Liver (tissue), 9 donors: ENCODE results near the gene CLIP1. TPM values are rescaled to one million over a fixed set of nuclear protein-coding genes. Genes with fewer than 3 reads are reported as not detected.
A peak's percentile ranks its signal among the peaks of the same experiment; 100 is the strongest.

Source experiments
- DNase-seq: peaks from one replicate; pipeline ENCODE4 v3.0.0-alpha.2; 2017; ENCODE audit warnings: low spot score
- H3K27ac ChIP-seq, 2 donors: one replicate each; pipeline ENCODE4 v1.7.0; 2013; ENCODE audit warnings: inconsistent platforms in 2 of 2, low read length in 2 of 2, control low read depth in 1 of 2, low read depth in 1 of 2, mild to moderate bottlenecking in 1 of 2
- H3K27me3 ChIP-seq, 4 donors: one replicate each; pipeline versions ENCODE4 v1.6.1 to v1.7.0; 2013; ENCODE audit warnings: low read length in 3 of 4, inconsistent platforms in 1 of 4, mild to moderate bottlenecking in 1 of 4, moderate library complexity in 1 of 4; ENCODE audit not compliant: control insufficient read depth in 4 of 4, insufficient read depth in 4 of 4
- H3K36me3 ChIP-seq, 4 donors: one replicate each; pipeline versions ENCODE4 v1.6.1 to v1.7.0; 2013; ENCODE audit warnings: low read length in 3 of 4, mild to moderate bottlenecking in 3 of 4, low read depth in 1 of 4, moderate library complexity in 1 of 4; ENCODE audit not compliant: control insufficient read depth in 4 of 4, insufficient read depth in 3 of 4
- H3K4me1 ChIP-seq, 4 donors: one replicate each; pipeline versions ENCODE4 v1.6.1 to v1.7.0; 2013; ENCODE audit warnings: low read length in 3 of 4, mild to moderate bottlenecking in 3 of 4, moderate library complexity in 1 of 4; ENCODE audit not compliant: control insufficient read depth in 4 of 4, insufficient read depth in 4 of 4
- H3K4me3 ChIP-seq, 3 donors: one replicate each; pipeline versions ENCODE4 v1.6.1 to v1.7.0; 2013; ENCODE audit warnings: low read length in 3 of 3, control low read depth in 1 of 3, low read depth in 1 of 3, mild to moderate bottlenecking in 1 of 3
- H3K9ac ChIP-seq, 2 donors: one replicate each; pipeline ENCODE4 v1.7.0; 2013; ENCODE audit warnings: low read length in 2 of 2, mild to moderate bottlenecking in 2 of 2, moderate library complexity in 2 of 2, control low read depth in 1 of 2, low read depth in 1 of 2
- H3K9me3 ChIP-seq, 4 donors: one replicate each; pipeline versions ENCODE4 v1.6.1 to v1.7.0; 2013; ENCODE audit warnings: low read length in 3 of 4; ENCODE audit not compliant: control insufficient read depth in 4 of 4
- ATF3 ChIP-seq: IDR thresholded peaks from 2 replicates; pipeline ENCODE4 v1.6.1; 2016; ENCODE audit warnings: antibody characterized with exemption
- CTCF ChIP-seq: fragments of 150-350 bp; IDR thresholded peaks from 2 replicates; pipeline ENCODE4 v1.5.1; 2017; ENCODE audit warnings: improper control_type of control experiment, low read depth, low read length; ENCODE audit not compliant: missing input control
- EGR1 ChIP-seq, 2 donors: IDR thresholded peaks; 2 replicates each; pipeline ENCODE4 v1.6.1; 2016 to 2018; ENCODE audit warnings: antibody characterized with exemption in 2 of 2, low read depth in 2 of 2
- FOXA1 ChIP-seq: IDR thresholded peaks from 2 replicates; pipeline ENCODE4 v1.6.1; 2016; ENCODE audit warnings: antibody characterized with exemption
- FOXA2 ChIP-seq: IDR thresholded peaks from 2 replicates; pipeline ENCODE4 v1.6.1; 2016; ENCODE audit warnings: antibody characterized with exemption
- GABPA ChIP-seq, 2 donors: IDR thresholded peaks in 1 of 2; conservative IDR thresholded peaks in 1 of 2; 2 replicates each; pipeline ENCODE4 v1.6.1; 2016; ENCODE audit warnings: antibody characterized with exemption in 2 of 2, mild to moderate bottlenecking in 1 of 2, moderate library complexity in 1 of 2
- HNF4A ChIP-seq, 2 donors: conservative IDR thresholded peaks; 2 replicates each; pipeline ENCODE4 v1.6.1; 2016; ENCODE audit warnings: antibody characterized with exemption in 2 of 2, mild to moderate bottlenecking in 2 of 2
- HNF4G ChIP-seq: IDR thresholded peaks from 2 replicates; pipeline ENCODE4 v1.6.1; 2016; ENCODE audit warnings: antibody characterized with exemption
- JUND ChIP-seq, 2 donors: IDR thresholded peaks; 2 replicates each; pipeline ENCODE4 v1.6.1; 2016; ENCODE audit warnings: antibody characterized with exemption in 2 of 2
- MAX ChIP-seq: IDR thresholded peaks from 2 replicates; pipeline ENCODE4 v1.6.1; 2016; ENCODE audit warnings: antibody characterized with exemption
- NR2F2 ChIP-seq: IDR thresholded peaks from 2 replicates; pipeline ENCODE4 v1.6.1; 2016; ENCODE audit warnings: antibody characterized with exemption
- RAD21 ChIP-seq, 2 donors: IDR thresholded peaks; 2 replicates each; pipeline ENCODE4 v1.6.1; 2016; ENCODE audit warnings: antibody characterized with exemption in 2 of 2, mild to moderate bottlenecking in 2 of 2
- RXRA ChIP-seq, 2 donors: IDR thresholded peaks; 2 replicates each; pipeline ENCODE4 v1.6.1; 2017 to 2018; ENCODE audit warnings: antibody characterized with exemption in 2 of 2, mild to moderate bottlenecking in 1 of 2
- TAF1 ChIP-seq: conservative IDR thresholded peaks from 2 replicates; pipeline ENCODE4 v1.6.1; 2016; ENCODE audit warnings: antibody characterized with exemption, mild to moderate bottlenecking
- ZBTB33 ChIP-seq: IDR thresholded peaks from 2 replicates; pipeline ENCODE4 v1.6.1; 2016; ENCODE audit warnings: antibody characterized with exemption
- WGBS: extraction: QIAGEN DNeasy Blood & Tissue Kit; methylation state at CpG from one replicate; pipeline ENCODE4 v1.1.7; 2013; 5-methylcytosine and 5-hydroxymethylcytosine counted together
- polyA plus RNA-seq, 2 donors: library from polyadenylated mRNA; stranded (reverse) in 1 of 2; unstranded in 1 of 2; fragments of 200-250 nt in 1 of 2; fragments of >200 nt in 1 of 2; fragmentation: Nextera tagmentation in 1 of 2; extraction: Ambion mirVana in 1 of 2; gene quantifications; one replicate each; pipeline versions ENCODE4 v1.2.1 to v1.2.3, GENCODE V29; 2013 to 2015
- total RNA-seq, 2 donors: library from RNA; depleted of rRNA; stranded (reverse); fragments of >200 nt; gene quantifications; one replicate each; pipeline ENCODE4 v1.2.3, GENCODE V29; 2014
- TF ChIP-seq, protein P1 (sequence below): IDR thresholded peaks from 2 replicates; pipeline ENCODE4 v1.6.1; 2016; ENCODE audit warnings: antibody characterized with exemption, mild to moderate bottlenecking
- donor health status: healthy.
- donor health status: healthy.
- donor health status: healthy.
- donor health status: healthy.
- donor health status: healthy.

CLIP1 gene
- total and polyA plus RNA-seq, 4 donors, result 13.0 to 41.9 (median 26.0) TPM

- Histone ChIP-seq H3K27ac (no peak overlapping the region), H3K4me3 (no peak overlapping the region), H3K4me1 (peaks cover 11 to 47% (median 27%) of the 10 kb centered on the region in 4 donors), H3K9me3 (no peaks in the 10 kb centered on the region), H3K9ac (no peak overlapping the region), H3K27me3 (no peaks in the 10 kb centered on the region), H3K36me3 (no peaks in the 10 kb centered on the region)
- TF ChIP-seq, protein P1, sequence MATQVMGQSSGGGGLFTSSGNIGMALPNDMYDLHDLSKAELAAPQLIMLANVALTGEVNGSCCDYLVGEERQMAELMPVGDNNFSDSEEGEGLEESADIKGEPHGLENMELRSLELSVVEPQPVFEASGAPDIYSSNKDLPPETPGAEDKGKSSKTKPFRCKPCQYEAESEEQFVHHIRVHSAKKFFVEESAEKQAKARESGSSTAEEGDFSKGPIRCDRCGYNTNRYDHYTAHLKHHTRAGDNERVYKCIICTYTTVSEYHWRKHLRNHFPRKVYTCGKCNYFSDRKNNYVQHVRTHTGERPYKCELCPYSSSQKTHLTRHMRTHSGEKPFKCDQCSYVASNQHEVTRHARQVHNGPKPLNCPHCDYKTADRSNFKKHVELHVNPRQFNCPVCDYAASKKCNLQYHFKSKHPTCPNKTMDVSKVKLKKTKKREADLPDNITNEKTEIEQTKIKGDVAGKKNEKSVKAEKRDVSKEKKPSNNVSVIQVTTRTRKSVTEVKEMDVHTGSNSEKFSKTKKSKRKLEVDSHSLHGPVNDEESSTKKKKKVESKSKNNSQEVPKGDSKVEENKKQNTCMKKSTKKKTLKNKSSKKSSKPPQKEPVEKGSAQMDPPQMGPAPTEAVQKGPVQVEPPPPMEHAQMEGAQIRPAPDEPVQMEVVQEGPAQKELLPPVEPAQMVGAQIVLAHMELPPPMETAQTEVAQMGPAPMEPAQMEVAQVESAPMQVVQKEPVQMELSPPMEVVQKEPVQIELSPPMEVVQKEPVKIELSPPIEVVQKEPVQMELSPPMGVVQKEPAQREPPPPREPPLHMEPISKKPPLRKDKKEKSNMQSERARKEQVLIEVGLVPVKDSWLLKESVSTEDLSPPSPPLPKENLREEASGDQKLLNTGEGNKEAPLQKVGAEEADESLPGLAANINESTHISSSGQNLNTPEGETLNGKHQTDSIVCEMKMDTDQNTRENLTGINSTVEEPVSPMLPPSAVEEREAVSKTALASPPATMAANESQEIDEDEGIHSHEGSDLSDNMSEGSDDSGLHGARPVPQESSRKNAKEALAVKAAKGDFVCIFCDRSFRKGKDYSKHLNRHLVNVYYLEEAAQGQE, result no peak
- WGBS, result 92% methylated on average over 12 of the region's 12 CpGs
- no peak for DNase-seq
These were observed 18.6 kb downstream of the CLIP1 start for GRCh38 chr12:122403831-122404230.

DNA sequence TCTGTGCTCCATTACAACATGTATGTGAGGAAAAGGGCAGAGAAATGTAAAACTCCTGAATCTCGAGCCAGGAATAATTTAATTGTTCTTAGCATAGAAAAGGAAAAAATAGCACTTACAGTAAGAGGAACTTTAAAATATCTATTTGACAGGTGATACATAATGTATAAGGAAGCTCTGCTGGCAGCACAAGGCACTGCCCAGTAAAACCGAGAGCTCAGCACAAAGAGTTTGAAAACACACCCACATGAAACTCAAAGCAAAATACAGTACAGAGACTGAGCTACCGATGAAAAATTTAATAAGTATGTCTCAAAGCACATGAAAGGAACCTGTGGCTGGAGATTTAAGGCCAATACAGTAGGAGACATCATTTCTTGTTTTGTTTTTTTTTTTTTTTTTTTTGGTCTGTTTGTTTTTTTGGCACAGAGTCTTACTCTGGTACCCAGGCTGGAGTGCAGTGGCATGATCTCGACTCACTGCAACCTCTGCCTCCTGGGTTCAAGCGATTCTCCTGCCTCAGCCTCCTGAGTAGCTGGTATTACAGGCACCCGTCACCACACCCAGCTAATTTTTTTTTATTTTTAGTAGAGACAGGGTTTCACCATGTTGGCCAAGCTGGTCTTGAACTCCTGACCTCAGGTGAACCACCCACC, 19.2 kb downstream of the CLIP1 start:
- WGBS, result 62% methylated on average over 6 of the region's 6 CpGs
- Histone ChIP-seq H3K4me3 (no peak overlapping the region), H3K9ac (no peak overlapping the region), H3K27me3 (no peaks in the 10 kb centered on the region), H3K4me1 (peaks cover 11 to 47% (median 28%) of the 10 kb centered on the region in 4 donors), H3K9me3 (no peaks in the 10 kb centered on the region), H3K27ac (peak overlapping the region; percentile 14 to 20), H3K36me3 (no peaks in the 10 kb centered on the region)
- TF ChIP-seq RAD21 (IDR thresholded peaks at IDR 0.05) (no peak), HNF4G (no peak), RXRA (IDR thresholded peaks at IDR 0.05) (no peak), FOXA1 (no peak), HNF4A (conservative IDR thresholded peaks at IDR 0.05) (no peak), JUND (IDR thresholded peaks at IDR 0.05) (no peak), TAF1 (no peak), ATF3 (no peak), EGR1 (IDR thresholded peaks at IDR 0.05; ENCODE audit: low read depth in 2 of 2) (no peak), GABPA (IDR thresholded peaks at IDR 0.05 in 1 of 2, conservative IDR thresholded peaks at IDR 0.05 in 1 of 2) (no peak), NR2F2 (no peak), CTCF (no peak), MAX (no peak), FOXA2 (no peak), ZBTB33 (no peak)
- TF ChIP-seq, protein P1, result no peak
- DNase-seq, result no peak
